HFFc6 (cell line): Measurements from ENCODE around the gene FNDC3B. TPM values are rescaled to one million over a fixed set of nuclear protein-coding genes. Genes with fewer than 3 reads are reported as not detected.

Source experiments
- DNase-seq: peaks from one replicate; pipeline ENCODE4 v3.0.0-alpha.2; 2018
- H3K27ac Mint-ChIP-seq: 2 replicates; pipeline ENCODE4 v1.8.0; 2020; ENCODE audit warnings: mild to moderate bottlenecking, mixed read lengths
- H3K27me3 Mint-ChIP-seq: 2 replicates; pipeline ENCODE4 v1.8.0; 2021; ENCODE audit warnings: mild to moderate bottlenecking, moderate library complexity, mixed read lengths; ENCODE audit not compliant: insufficient read depth
- H3K36me3 Mint-ChIP-seq: 2 replicates; pipeline ENCODE4 v1.8.0; 2021; ENCODE audit warnings: low read depth, mixed read lengths
- H3K4me1 Mint-ChIP-seq: 2 replicates; pipeline ENCODE4 v1.8.0; 2020; ENCODE audit warnings: low read depth, mixed read lengths
- H3K4me3 Mint-ChIP-seq: 2 replicates; pipeline ENCODE4 v1.8.0; 2020; ENCODE audit warnings: mild to moderate bottlenecking, moderate library complexity, mixed read lengths
- H3K9me3 Mint-ChIP-seq: 2 replicates; pipeline ENCODE4 v1.8.0; 2020; ENCODE audit warnings: mild to moderate bottlenecking, mixed read lengths
- CTCF ChIP-seq: fragments of 200-600 bp; sonication (generic); IDR thresholded peaks from 2 replicates; pipeline ENCODE4 v1.5.0; 2021; ENCODE audit warnings: antibody characterized with exemption, mild to moderate bottlenecking
- total RNA-seq, 6 experiments: library from RNA; stranded (reverse); fragmentation: NEBNext Ultra II Directional; extraction: Animal tissue kit (Norgen Biotek cat#: 25700); gene quantifications; 2 replicates in 1 of 6; 3 replicates in 5 of 6; pipeline ENCODE4 v1.2.3, GENCODE V29; 2021

Gene FNDC3B
- total RNA-seq, 6 experiments from 2014 or later = 133 to 192 (median 155) TPM

GRCh38 chr3:172062761-172063160 lies 23.4 kb downstream of the FNDC3B start:
- Mint-ChIP-seq H3K4me1 (peaks cover 98% of the 10 kb centered on the region), H3K36me3 (peaks cover 47% of the 10 kb centered on the region), H3K9me3 (no peaks in the 10 kb centered on the region), H3K27ac (peak overlapping the region; percentile 43; the same call in 1 of the 2 replicates), H3K27me3 (peaks cover 2% of the 10 kb centered on the region; the same call in 1 of the 2 replicates), H3K4me3 (peak overlapping the region; percentile 15; the same call in 1 of the 2 replicates)
- no peak for DNase-seq
- no peak for TF ChIP-seq CTCF

- no peaks in the 10 kb centered on the region for H3K9me3 Mint-ChIP-seq
- DNase-seq = no peak
- H3K4me1 Mint-ChIP-seq = peaks cover 93% of the 10 kb centered on the region
- no peak for TF ChIP-seq CTCF
- H3K27me3 Mint-ChIP-seq = peaks cover 2% of the 10 kb centered on the region; the same call in 1 of the 2 replicates
- no peak overlapping the region for H3K4me3 Mint-ChIP-seq
- H3K27ac Mint-ChIP-seq = peak overlapping the region; percentile 43
- peaks cover 45% of the 10 kb centered on the region for H3K36me3 Mint-ChIP-seq
These were observed 24.4 kb downstream of the FNDC3B start for GRCh38 chr3:172063456-172064432.

GRCh38 chr3:172065527-172065926 lies 26.1 kb downstream of the FNDC3B start:
- no peak for TF ChIP-seq CTCF
- H3K27ac Mint-ChIP-seq = peak overlapping the region; percentile 67
- H3K4me3 Mint-ChIP-seq = no peak overlapping the region
- H3K9me3 Mint-ChIP-seq = no peaks in the 10 kb centered on the region
- peak; percentile 56 for DNase-seq
- peaks cover 91% of the 10 kb centered on the region for H3K4me1 Mint-ChIP-seq
- H3K36me3 Mint-ChIP-seq = peaks cover 44% of the 10 kb centered on the region
- peaks cover 2% of the 10 kb centered on the region; the same call in 1 of the 2 replicates for H3K27me3 Mint-ChIP-seq

GRCh38 chr3:172065967-172066762 lies 26.8 kb downstream of the FNDC3B start:
- H3K9me3 Mint-ChIP-seq = no peaks in the 10 kb centered on the region
- no peak for DNase-seq
- H3K27ac Mint-ChIP-seq = peak overlapping the region; percentile 67
- H3K4me3 Mint-ChIP-seq = no peak overlapping the region; the same call in 1 of the 2 replicates
- H3K4me1 Mint-ChIP-seq = peaks cover 89% of the 10 kb centered on the region
- peaks cover 2% of the 10 kb centered on the region; the same call in 1 of the 2 replicates for H3K27me3 Mint-ChIP-seq
- peaks cover 44% of the 10 kb centered on the region for H3K36me3 Mint-ChIP-seq
- TF ChIP-seq CTCF = no peak
